Duodenal mucosa (tissue), 2 donors: ENCODE data around the gene PHLDA2.

Experiments used
- H3K27ac ChIP-seq: one replicate; pipeline ENCODE4 v1.7.0; 2013; ENCODE audit warnings: low read depth, low read length
- H3K27me3 ChIP-seq, 2 donors: one replicate each; pipeline ENCODE4 v1.7.0; 2013; ENCODE audit warnings: low read length in 2 of 2, control low read depth in 1 of 2; ENCODE audit not compliant: insufficient read depth in 2 of 2, control insufficient read depth in 1 of 2
- H3K36me3 ChIP-seq, 2 donors: one replicate each; pipeline ENCODE4 v1.7.0; 2013; ENCODE audit warnings: low read length in 2 of 2, control low read depth in 1 of 2; ENCODE audit not compliant: insufficient read depth in 2 of 2, control insufficient read depth in 1 of 2
- H3K4me1 ChIP-seq, 2 donors: one replicate each; pipeline ENCODE4 v1.7.0; 2013; ENCODE audit warnings: low read length in 2 of 2, control low read depth in 1 of 2; ENCODE audit not compliant: insufficient read depth in 2 of 2, control insufficient read depth in 1 of 2
- H3K4me3 ChIP-seq, 2 donors: one replicate each; pipeline ENCODE4 v1.7.0; 2013; ENCODE audit warnings: low read length in 2 of 2, low read depth in 1 of 2
- H3K9ac ChIP-seq, 2 donors: one replicate each; pipeline ENCODE4 v1.7.0; 2013; ENCODE audit warnings: low read length in 2 of 2, low read depth in 1 of 2
- H3K9me3 ChIP-seq, 2 donors: one replicate each; pipeline ENCODE4 v1.7.0; 2013; ENCODE audit warnings: low read length in 2 of 2, control low read depth in 1 of 2; ENCODE audit not compliant: control insufficient read depth in 1 of 2

PHLDA2 gene

DNA sequence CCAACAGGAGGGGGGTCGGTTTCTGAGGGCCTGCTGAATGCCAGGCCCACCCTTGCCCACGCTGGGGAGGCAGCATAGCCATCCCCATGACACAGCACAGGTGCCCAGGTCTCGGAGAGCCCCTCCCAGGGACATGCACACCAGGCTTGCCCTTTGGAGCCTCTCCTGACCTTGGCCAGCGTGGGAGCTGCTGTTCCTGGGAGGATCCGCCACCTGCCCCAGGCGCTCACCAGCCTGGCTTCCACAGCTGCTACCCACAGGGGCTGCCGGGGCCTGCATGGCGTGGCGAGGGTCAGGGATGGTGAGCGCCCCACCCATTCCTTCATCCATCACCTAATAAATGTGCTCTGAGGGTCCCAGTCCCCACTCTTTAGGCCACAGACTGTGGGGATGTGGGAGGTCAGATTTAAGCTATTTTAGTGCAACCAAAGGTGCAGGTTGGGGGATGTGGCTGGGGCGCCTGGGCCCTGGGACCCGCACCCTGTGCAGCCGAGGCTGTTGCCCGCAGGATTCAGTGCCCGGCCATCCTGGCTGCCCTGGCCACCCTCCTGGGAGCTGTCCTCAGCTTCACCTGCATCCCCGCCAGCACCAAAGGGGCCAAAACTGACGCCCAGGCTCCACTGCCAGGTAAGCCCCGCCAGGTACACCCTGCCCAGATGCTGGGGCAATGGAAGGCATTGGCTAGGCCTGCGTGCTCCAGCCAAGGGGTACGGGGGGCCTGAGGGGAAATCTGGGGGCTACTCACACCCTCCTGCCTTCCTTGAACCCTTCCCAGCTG is 12.9 kb downstream of the PHLDA2 start:
- no peak overlapping the region for H3K4me3 ChIP-seq
- H3K9me3 ChIP-seq, result no peaks in the 10 kb centered on the region
- H3K36me3 ChIP-seq, result peaks cover 0 to 7% of the 10 kb centered on the region in 2 donors
- peaks cover 28% of the 10 kb centered on the region in 2 donors for H3K4me1 ChIP-seq
- no peak overlapping the region for H3K9ac ChIP-seq
- H3K27me3 ChIP-seq, result no peaks in the 10 kb centered on the region
- H3K27ac ChIP-seq, result no peak overlapping the region

- Histone ChIP-seq H3K4me1 (peaks cover 34 to 36% of the 10 kb centered on the region in 2 donors), H3K27me3 (no peaks in the 10 kb centered on the region), H3K36me3 (peaks cover 0 to 7% of the 10 kb centered on the region in 2 donors), H3K9ac (no peak overlapping the region), H3K27ac (no peak overlapping the region), H3K9me3 (no peaks in the 10 kb centered on the region), H3K4me3 (no peak overlapping the region)
Measured at GRCh38 chr11:2915473-2915872, 13.7 kb downstream of the PHLDA2 start.

DNA sequence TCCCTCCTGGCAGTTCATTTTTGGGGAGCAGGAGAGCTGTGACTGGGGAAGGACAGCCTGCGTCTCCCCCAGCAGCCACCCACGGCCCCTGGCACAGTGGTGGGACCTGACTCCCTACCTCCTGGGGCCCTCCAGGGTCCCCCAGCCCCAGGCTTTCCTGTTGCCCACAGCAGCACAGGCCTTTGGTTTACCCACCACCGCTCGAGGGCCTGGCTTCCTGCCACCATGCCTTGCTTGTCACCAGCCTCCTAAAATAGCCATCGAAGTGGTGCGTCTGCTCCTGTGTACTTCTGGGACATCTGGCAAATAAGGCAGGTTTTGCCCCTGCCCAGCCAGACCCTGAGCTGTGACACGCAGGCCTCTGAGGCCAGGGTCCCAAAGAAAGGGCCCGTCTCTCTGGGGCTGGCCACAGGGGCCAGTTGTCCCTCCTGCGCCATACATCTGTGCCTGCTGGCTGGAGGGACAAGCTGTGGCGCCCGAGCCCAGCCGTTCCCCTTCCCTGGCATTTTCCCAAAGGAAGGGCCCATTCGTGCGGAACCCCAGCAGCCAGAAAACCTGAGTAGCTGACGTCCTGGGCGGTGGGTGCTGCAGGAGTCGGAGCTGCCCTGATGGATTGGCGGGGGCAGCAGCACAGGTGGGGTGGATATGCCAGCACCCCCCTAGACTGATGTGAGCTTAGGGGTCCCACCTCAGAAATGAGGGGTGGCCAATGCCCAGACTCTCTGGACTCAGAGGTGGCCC is 14.6 kb downstream of the PHLDA2 start:
- Histone ChIP-seq H3K9me3 (no peaks in the 10 kb centered on the region), H3K27me3 (no peaks in the 10 kb centered on the region), H3K27ac (no peak overlapping the region), H3K4me1 (peaks cover 34 to 36% of the 10 kb centered on the region in 2 donors), H3K36me3 (peaks cover 0 to 7% of the 10 kb centered on the region in 2 donors), H3K9ac (no peak overlapping the region), H3K4me3 (no peak overlapping the region)

GRCh38 chr11:2913776-2914175 is 15.4 kb downstream of the PHLDA2 start:
- Histone ChIP-seq H3K4me3 (no peak overlapping the region), H3K9ac (peak overlapping the region; percentile 52 to 70), H3K36me3 (peaks cover 0 to 7% of the 10 kb centered on the region in 2 donors), H3K27ac (no peak overlapping the region), H3K4me1 (peaks cover 34 to 36% of the 10 kb centered on the region in 2 donors), H3K27me3 (no peaks in the 10 kb centered on the region), H3K9me3 (no peaks in the 10 kb centered on the region)

GRCh38 chr11:2913019-2913431 is 16.2 kb downstream of the PHLDA2 start:
- peak overlapping the region; percentile 82 for H3K27ac ChIP-seq

GRCh38 chr11:2912498-2912897 is 16.7 kb downstream of the PHLDA2 start:
- H3K36me3 ChIP-seq, result peaks cover 4 to 5% of the 10 kb centered on the region in 2 donors
- H3K9me3 ChIP-seq, result no peaks in the 10 kb centered on the region
- H3K27ac ChIP-seq, result peak overlapping the region; percentile 93
- H3K4me1 ChIP-seq, result peaks cover 34 to 36% of the 10 kb centered on the region in 2 donors
- no peaks in the 10 kb centered on the region for H3K27me3 ChIP-seq
- no peak overlapping the region for H3K4me3 ChIP-seq
- peak overlapping the region; percentile 52 to 70 for H3K9ac ChIP-seq

More at GRCh38 chr11:2913019-2913431, 16.2 kb downstream of the PHLDA2 start:
- Histone ChIP-seq H3K4me3 (no peak overlapping the region), H3K27me3 (no peaks in the 10 kb centered on the region), H3K4me1 (peaks cover 34 to 36% of the 10 kb centered on the region in 2 donors), H3K9me3 (no peaks in the 10 kb centered on the region), H3K9ac (peak overlapping the region; percentile 52 to 70), H3K36me3 (peaks cover 4 to 5% of the 10 kb centered on the region in 2 donors)

GRCh38 chr11:2911785-2912391 is 17.3 kb downstream of the PHLDA2 start:
- Histone ChIP-seq H3K4me1 (peaks cover 34 to 36% of the 10 kb centered on the region in 2 donors), H3K27me3 (no peaks in the 10 kb centered on the region)

GRCh38 chr11:2911088-2911784 is 18.0 kb downstream of the PHLDA2 start:
- H3K4me3 ChIP-seq, result no peak overlapping the region

More at GRCh38 chr11:2911785-2912391, 17.3 kb downstream of the PHLDA2 start:
- Histone ChIP-seq H3K36me3 (peaks cover 4 to 5% of the 10 kb centered on the region in 2 donors), H3K9me3 (no peaks in the 10 kb centered on the region), H3K27ac (peak overlapping the region; percentile 93), H3K4me3 (peak overlapping the region in 1 of 2 donors; percentile 47), H3K9ac (peak overlapping the region; percentile 43 to 46)

DNA sequence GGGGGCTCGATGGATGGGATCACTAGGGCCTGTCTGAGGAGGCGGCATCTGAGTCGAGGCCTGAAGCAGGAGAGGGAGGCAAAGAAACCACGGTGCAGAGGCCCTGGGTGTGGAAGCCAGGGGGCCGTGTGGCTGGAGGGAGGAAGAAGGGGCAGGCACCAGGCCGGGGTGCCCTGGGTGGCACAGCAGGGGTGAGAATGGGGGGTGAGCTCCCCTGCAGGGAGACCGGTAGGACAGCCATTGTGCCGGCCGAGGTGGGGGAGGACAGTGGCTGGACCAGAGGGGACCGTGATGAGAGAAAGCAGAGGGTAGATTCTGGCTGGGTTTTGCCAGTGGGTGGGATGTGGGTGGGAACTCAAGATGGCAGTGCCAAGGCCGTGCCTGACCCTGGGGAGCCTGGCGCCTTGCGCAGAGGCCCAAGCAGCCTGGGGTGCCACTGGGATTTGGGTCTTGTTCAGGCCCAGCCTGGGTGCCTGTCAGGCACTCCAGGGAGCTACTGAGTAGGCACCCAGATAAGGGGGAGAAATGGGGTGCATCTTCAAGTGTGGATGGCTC is 18.7 kb downstream of the PHLDA2 start:
- no peaks in the 10 kb centered on the region for H3K27me3 ChIP-seq
- H3K36me3 ChIP-seq, result peaks cover 4 to 5% of the 10 kb centered on the region in 2 donors
- H3K9me3 ChIP-seq, result no peaks in the 10 kb centered on the region
- H3K27ac ChIP-seq, result no peak overlapping the region
- H3K4me3 ChIP-seq, result no peak overlapping the region
- H3K9ac ChIP-seq, result no peak overlapping the region
- peaks cover 34 to 36% of the 10 kb centered on the region in 2 donors for H3K4me1 ChIP-seq

More at GRCh38 chr11:2911088-2911784, 18.0 kb downstream of the PHLDA2 start:
- peak overlapping the region in 1 of 2 donors; percentile 46 for H3K9ac ChIP-seq
- no peaks in the 10 kb centered on the region for H3K27me3 ChIP-seq
- H3K36me3 ChIP-seq, result peaks cover 4 to 5% of the 10 kb centered on the region in 2 donors
- H3K27ac ChIP-seq, result peak overlapping the region; percentile 93
- peaks cover 34 to 36% of the 10 kb centered on the region in 2 donors for H3K4me1 ChIP-seq
- H3K9me3 ChIP-seq, result no peaks in the 10 kb centered on the region
